Caki2 (cell line): Measurements from ENCODE around the gene OR6C70. TPM values are rescaled to one million over a fixed set of nuclear protein-coding genes. Genes with fewer than 3 reads are reported as not detected.
"Not testable (repeated sequence)": the region's sequence is repeated elsewhere in the genome, so short reads cannot be mapped to it uniquely, and the experiment has no call there.

Source experiments
- DNase-seq: peaks from one replicate; pipeline ENCODE4 v3.0.0-alpha.2; 2015; ENCODE audit warnings: low read depth
- in situ Hi-C: cut with HindIII; loops from 2 replicates; pipeline ENCODE4 v1.10.0; 2016; ENCODE audit warnings: low sequenced_read_pairs, low pct_unique_long_range_greater_than_20kb, mixed read lengths
- total RNA-seq: library from RNA; depleted of rRNA; stranded (reverse); fragments of >200 nt; shearing (Covaris generic); gene quantifications from 2 replicates; pipeline ENCODE4 v1.2.3, GENCODE V29; 2014; ENCODE audit warnings: low replicate concordance; rRNA removed

OR6C70 gene
- not detected in 2 replicates for total RNA-seq

GRCh38 chr12:55470088-55470829 lies at the start of gene OR6C70:
Gene OR6C70, minus strand, starts transcription at chr12:55470138. Its CDS starts 0 bp downstream, at chr12:55470138.
- DNase-seq = no peak
- in situ Hi-C loops = no loop called here

GRCh38 chr12:55516391-55516790 lies 46.5 kb upstream of the OR6C70 start:
- in situ Hi-C loops = no loop called here
- DNase-seq = no peak

GRCh38 chr12:55515696-55516095 lies 45.8 kb upstream of the OR6C70 start:
- in situ Hi-C loops = no loop called here

GRCh38 chr12:55501601-55502000 lies 31.7 kb upstream of the OR6C70 start:
- in situ Hi-C loops = no loop called here

More at GRCh38 chr12:55515696-55516095, 45.8 kb upstream of the OR6C70 start:
- DNase-seq = no peak

GRCh38 chr12:55499810-55500252 lies 29.9 kb upstream of the OR6C70 start:
- no peak for DNase-seq
- in situ Hi-C loops = no loop called here

More at GRCh38 chr12:55501601-55502000, 31.7 kb upstream of the OR6C70 start:
- no peak for DNase-seq

GRCh38 chr12:55499231-55499630 lies 29.3 kb upstream of the OR6C70 start:
- in situ Hi-C loops = no loop called here
- DNase-seq = no peak

- in situ Hi-C loops = no loop called here
These were observed 25.6 kb upstream of the OR6C70 start for GRCh38 chr12:55495490-55495889.

GRCh38 chr12:55492078-55492477 lies 22.1 kb upstream of the OR6C70 start, which contains the start of gene OR6C68:
Gene OR6C68, plus strand, starts transcription at chr12:55492378. Its CDS starts 0 bp downstream, at chr12:55492378.
- in situ Hi-C loops = no loop called here
- DNase-seq = no peak

More at GRCh38 chr12:55495490-55495889, 25.6 kb upstream of the OR6C70 start:
- DNase-seq = no peak

- in situ Hi-C loops, DNase-seq: not testable (repeated sequence)
These were observed 14.3 kb upstream of the OR6C70 start for GRCh38 chr12:55484284-55484683.

- in situ Hi-C loops, DNase-seq: not testable (repeated sequence)
These were observed 9.2 kb upstream of the OR6C70 start for GRCh38 chr12:55479136-55479535.

GRCh38 chr12:55472264-55472663 lies 2.3 kb upstream of the OR6C70 start:
- in situ Hi-C loops = no loop called here

GRCh38 chr12:55469291-55469690 lies 647 bp downstream of the OR6C70 start:
- no peak for DNase-seq

More at GRCh38 chr12:55472264-55472663, 2.3 kb upstream of the OR6C70 start:
- DNase-seq = no peak

GRCh38 chr12:55467836-55468235 lies 2.1 kb downstream of the OR6C70 start:
- in situ Hi-C loops = no loop called here
- no peak for DNase-seq

More at GRCh38 chr12:55469291-55469690, 647 bp downstream of the OR6C70 start:
- in situ Hi-C loops = no loop called here

- in situ Hi-C loops, DNase-seq: not testable (repeated sequence)
These were observed 5.0 kb downstream of the OR6C70 start for GRCh38 chr12:55464926-55465325.

GRCh38 chr12:55448825-55449224 lies 21.1 kb downstream of the OR6C70 start:
- in situ Hi-C loops = no loop called here
- no peak for DNase-seq

GRCh38 chr12:55446326-55446725 lies 23.6 kb downstream of the OR6C70 start:
- in situ Hi-C loops = no loop called here

GRCh38 chr12:55445357-55445756 lies 24.6 kb downstream of the OR6C70 start:
- DNase-seq = no peak
- in situ Hi-C loops = no loop called here

More at GRCh38 chr12:55446326-55446725, 23.6 kb downstream of the OR6C70 start:
- DNase-seq = no peak

- DNase-seq = no peak
- in situ Hi-C loops = no loop called here
These were observed 26.2 kb downstream of the OR6C70 start, which contains the start of gene OR6C2 for GRCh38 chr12:55443776-55444175. Gene OR6C2, plus strand, starts transcription at chr12:55444076. Its CDS starts 8,138 bp downstream, at chr12:55452214.

- DNase-seq, in situ Hi-C loops: not testable (repeated sequence)
These were observed 28.7 kb downstream of the OR6C70 start for GRCh38 chr12:55441233-55441632.
